NCI-H1694 (cell line): Measurements from ENCODE around the gene RPL3.
A peak's percentile ranks its signal among the peaks of the same experiment; 100 is the strongest.
"Not testable (repeated sequence)": the region's sequence is repeated elsewhere in the genome, so short reads cannot be mapped to it uniquely, and the experiment has no call there.

Experiments used
- DNase-seq: peaks from one replicate; lab custom pipeline; 2025; lab: John Stamatoyannopoulos, UW

RPL3 gene

GRCh38 chr22:39351689-39352214 lies 32.3 kb upstream of the RPL3 start:
- no peak for DNase-seq

- no peak for DNase-seq
These were observed 31.6 kb upstream of the RPL3 start for GRCh38 chr22:39350757-39351688.

- no peak for DNase-seq
These were observed 30.7 kb upstream of the RPL3 start, which contains the start of gene SYNGR1 for GRCh38 chr22:39349967-39350726. Gene SYNGR1, plus strand, starts transcription at chr22:39349991. Its CDS starts 20 bp downstream, at chr22:39350011.

GRCh38 chr22:39349506-39349966 lies 30.1 kb upstream of the RPL3 start:
- peak; percentile 59 for DNase-seq

GRCh38 chr22:39348909-39349505 lies 29.6 kb upstream of the RPL3 start:
- DNase-seq = peak; percentile 60

GRCh38 chr22:39345231-39345630 lies 25.8 kb upstream of the RPL3 start:
- DNase-seq = no peak

- no peak for DNase-seq
These were observed 24.6 kb upstream of the RPL3 start for GRCh38 chr22:39344046-39344390.

- peak; percentile 61 for DNase-seq
These were observed 24.0 kb upstream of the RPL3 start for GRCh38 chr22:39343259-39344045.

- no peak for DNase-seq
These were observed 21.8 kb upstream of the RPL3 start for GRCh38 chr22:39341179-39341578.

GRCh38 chr22:39339775-39340174 lies 20.4 kb upstream of the RPL3 start:
- not testable (repeated sequence) for DNase-seq

- DNase-seq = no peak
These were observed 17.0 kb upstream of the RPL3 start for GRCh38 chr22:39336411-39336810.

- DNase-seq = no peak
These were observed 13.1 kb upstream of the RPL3 start for GRCh38 chr22:39332441-39333064.

GRCh38 chr22:39330553-39330952 lies 11.1 kb upstream of the RPL3 start:
- DNase-seq = not testable (repeated sequence)

GRCh38 chr22:39327995-39328754 lies 8.8 kb upstream of the RPL3 start:
- DNase-seq = no peak

GRCh38 chr22:39325392-39325932 lies 6.0 kb upstream of the RPL3 start:
- DNase-seq = no peak

GRCh38 chr22:39320616-39321029 lies 1.2 kb upstream of the RPL3 start:
- DNase-seq = not testable (repeated sequence)

- DNase-seq = no peak
These were observed 728 bp downstream of the RPL3 start for GRCh38 chr22:39318507-39319283.

- DNase-seq = no peak
These were observed 1.5 kb downstream of the RPL3 start for GRCh38 chr22:39317775-39318506.
